ENCODE measurements around the gene NBPF1.
"Not testable (repeated sequence)": the region's sequence is repeated elsewhere in the genome, so short reads cannot be mapped to it uniquely, and the experiment has no call there.

- not testable (repeated sequence) for TF ChIP-seq CTCF (conservative IDR thresholded peaks at IDR 0.05 in 1 of 2, IDR thresholded peaks at IDR 0.05 in 1 of 2; ENCODE audit: extremely low read depth in 1 of 2, insufficient read depth in 1 of 2, low read depth in 1 of 2, low read length in 2 of 2); EZH2 (IDR thresholded peaks at IDR 0.05; ENCODE audit: borderline replicate concordance, low read length)
Observed at GRCh38 chr1:16636551-16637195, 23.3 kb upstream of the NBPF1 start.

Measured in mammary epithelial cell (primary cell).